Activated naive CD8-positive, alpha-beta T cell treated with anti-CD3 and anti-CD28 coated beads for 36 hours (primary cell): Measurements from ENCODE around the gene GOLGA1. TPM values are rescaled to one million over a fixed set of nuclear protein-coding genes. Genes with fewer than 3 reads are reported as not detected.
"Not testable (repeated sequence)": the region's sequence is repeated elsewhere in the genome, so short reads cannot be mapped to it uniquely, and the experiment has no call there.

Experiments used
- DNase-seq: peaks from one replicate; pipeline ENCODE4 v3.0.0; 2021
- H3K27ac Mint-ChIP-seq: one replicate; pipeline ENCODE4 v1.8.0; 2022; ENCODE audit warnings: mild to moderate bottlenecking, moderate library complexity, mixed read lengths
- H3K27me3 Mint-ChIP-seq: one replicate; pipeline ENCODE4 v1.8.0; 2022; ENCODE audit warnings: mild to moderate bottlenecking, mixed read lengths
- H3K36me3 Mint-ChIP-seq: one replicate; pipeline ENCODE4 v1.8.0; 2021; ENCODE audit warnings: mild to moderate bottlenecking, mixed read lengths
- H3K4me1 Mint-ChIP-seq: one replicate; pipeline ENCODE4 v1.8.0; 2021; ENCODE audit warnings: mixed read lengths
- H3K4me3 Mint-ChIP-seq: one replicate; pipeline ENCODE4 v1.8.0; 2022; ENCODE audit warnings: mild to moderate bottlenecking, moderate library complexity, mixed read lengths
- H3K9me3 Mint-ChIP-seq: one replicate; pipeline ENCODE4 v1.8.0; 2022; ENCODE audit warnings: mixed read lengths
- total RNA-seq, 2 experiments: library from RNA; stranded (reverse); gene quantifications; one replicate each; pipeline ENCODE4 v1.2.3, GENCODE V29; 2021

GOLGA1 gene, protein sequence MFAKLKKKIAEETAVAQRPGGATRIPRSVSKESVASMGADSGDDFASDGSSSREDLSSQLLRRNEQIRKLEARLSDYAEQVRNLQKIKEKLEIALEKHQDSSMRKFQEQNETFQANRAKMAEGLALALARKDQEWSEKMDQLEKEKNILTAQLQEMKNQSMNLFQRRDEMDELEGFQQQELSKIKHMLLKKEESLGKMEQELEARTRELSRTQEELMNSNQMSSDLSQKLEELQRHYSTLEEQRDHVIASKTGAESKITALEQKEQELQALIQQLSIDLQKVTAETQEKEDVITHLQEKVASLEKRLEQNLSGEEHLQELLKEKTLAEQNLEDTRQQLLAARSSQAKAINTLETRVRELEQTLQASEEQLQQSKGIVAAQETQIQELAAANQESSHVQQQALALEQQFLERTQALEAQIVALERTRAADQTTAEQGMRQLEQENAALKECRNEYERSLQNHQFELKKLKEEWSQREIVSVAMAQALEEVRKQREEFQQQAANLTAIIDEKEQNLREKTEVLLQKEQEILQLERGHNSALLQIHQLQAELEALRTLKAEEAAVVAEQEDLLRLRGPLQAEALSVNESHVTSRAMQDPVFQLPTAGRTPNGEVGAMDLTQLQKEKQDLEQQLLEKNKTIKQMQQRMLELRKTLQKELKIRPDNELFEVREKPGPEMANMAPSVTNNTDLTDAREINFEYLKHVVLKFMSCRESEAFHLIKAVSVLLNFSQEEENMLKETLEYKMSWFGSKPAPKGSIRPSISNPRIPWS
- 10 to 100 TPM; 12.0 to 14.3 TPM for total RNA-seq

DNA sequence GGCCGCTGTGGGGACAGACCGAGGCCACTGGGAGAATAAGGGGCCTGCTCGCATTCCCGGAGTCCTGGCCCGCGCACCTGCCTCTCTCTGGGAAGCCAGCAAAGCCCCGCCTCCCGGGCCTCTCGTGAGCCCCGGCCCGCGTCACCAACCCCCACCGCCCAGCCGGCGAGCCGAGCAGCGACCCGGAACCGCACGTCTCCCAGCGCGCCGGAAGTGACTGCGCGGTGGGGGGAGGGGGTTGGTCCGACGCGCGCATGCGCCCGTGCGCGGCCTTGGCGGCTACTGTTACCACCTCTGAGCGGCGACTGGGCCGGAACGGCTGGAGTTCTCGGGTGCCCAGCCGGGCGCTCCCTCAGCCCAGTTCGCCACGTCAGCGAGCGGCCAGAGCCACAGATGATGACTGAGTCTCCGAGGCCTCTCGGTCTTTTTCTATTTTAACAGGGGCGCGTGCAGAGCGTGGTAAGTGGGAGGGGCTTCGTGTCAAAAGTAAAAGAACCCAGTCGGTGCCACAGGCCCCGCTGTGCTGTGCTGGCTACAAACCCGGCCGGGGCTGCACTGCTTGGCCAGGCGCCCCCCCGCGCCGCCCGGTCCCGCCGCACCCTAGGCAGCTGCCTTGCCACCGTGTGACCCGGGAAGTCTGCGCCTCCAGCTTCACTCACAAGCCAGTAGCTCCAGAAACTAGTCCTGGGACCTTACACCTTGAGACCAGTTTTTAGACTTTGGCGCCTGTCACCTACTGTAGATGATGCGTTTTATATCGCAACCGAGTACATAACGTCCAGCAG is at the start of gene GOLGA1:
TSS of gene GOLGA1 (minus strand) at position 190 of the 785 bp plus-strand sequence. CDS start 2,372 bp downstream, outside the sequence.
- H3K36me3 Mint-ChIP-seq: peaks cover 16% of the 10 kb centered on the region
- DNase-seq: peak; percentile 93
- peak within 1 kb of the TSS; percentile 97 for H3K4me3 Mint-ChIP-seq
- peaks cover 1% of the 10 kb centered on the region for H3K9me3 Mint-ChIP-seq
- peaks cover 19% of the 10 kb centered on the region for H3K4me1 Mint-ChIP-seq
- H3K27me3 Mint-ChIP-seq: no peaks in the 10 kb centered on the region
- peak within 1 kb of the TSS; percentile 94 for H3K27ac Mint-ChIP-seq

DNA sequence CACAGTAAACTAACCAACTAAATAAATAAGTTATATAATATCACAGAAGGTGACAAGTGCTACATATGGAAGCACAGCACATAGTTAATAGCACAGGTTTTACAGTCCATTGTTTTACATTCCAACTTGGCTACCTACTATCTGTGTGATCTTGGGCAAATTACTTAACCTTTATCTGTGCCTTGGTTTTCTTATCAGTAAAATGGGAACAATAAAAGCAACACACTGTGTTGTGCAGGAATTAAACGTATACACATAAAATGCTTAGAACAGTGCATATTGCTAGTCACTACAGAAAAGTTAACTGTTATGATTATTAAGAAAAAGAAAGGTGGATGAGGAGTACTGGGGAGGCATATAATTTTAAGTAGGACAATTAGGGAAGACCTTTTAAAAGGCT is 42.8 kb upstream of the GOLGA1 start:
- H3K9me3 Mint-ChIP-seq: no peaks in the 10 kb centered on the region
- no peaks in the 10 kb centered on the region for H3K27me3 Mint-ChIP-seq
- no peaks in the 10 kb centered on the region for H3K4me1 Mint-ChIP-seq
- H3K4me3 Mint-ChIP-seq: no peak overlapping the region
- H3K27ac Mint-ChIP-seq: no peak overlapping the region
- H3K36me3 Mint-ChIP-seq: peaks cover 7% of the 10 kb centered on the region
- DNase-seq: no peak

DNA sequence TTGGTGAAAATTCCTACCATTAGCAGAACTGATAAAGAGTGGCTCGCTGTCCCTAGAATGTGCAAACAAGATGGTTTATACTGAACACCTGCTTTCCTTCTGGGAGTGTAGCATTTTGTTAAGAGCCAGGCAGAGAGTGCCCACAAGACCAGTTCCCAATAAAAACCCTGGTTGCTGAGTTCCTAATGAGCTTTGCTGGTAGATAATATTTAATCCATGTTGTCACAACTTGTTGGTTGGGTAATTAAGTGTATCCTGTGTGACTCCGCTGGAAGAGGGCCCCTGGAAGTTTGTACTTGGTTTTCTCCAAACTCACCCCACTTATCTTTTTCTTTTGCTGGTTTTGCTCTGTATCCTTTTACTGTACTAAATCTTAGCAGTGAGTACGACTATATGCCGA is 39.5 kb upstream of the GOLGA1 start:
- no peak overlapping the region for H3K4me3 Mint-ChIP-seq
- no peaks in the 10 kb centered on the region for H3K9me3 Mint-ChIP-seq
- H3K27ac Mint-ChIP-seq: no peak overlapping the region
- no peaks in the 10 kb centered on the region for H3K27me3 Mint-ChIP-seq
- H3K4me1 Mint-ChIP-seq: no peaks in the 10 kb centered on the region
- peaks cover 7% of the 10 kb centered on the region for H3K36me3 Mint-ChIP-seq
- DNase-seq: no peak

DNA sequence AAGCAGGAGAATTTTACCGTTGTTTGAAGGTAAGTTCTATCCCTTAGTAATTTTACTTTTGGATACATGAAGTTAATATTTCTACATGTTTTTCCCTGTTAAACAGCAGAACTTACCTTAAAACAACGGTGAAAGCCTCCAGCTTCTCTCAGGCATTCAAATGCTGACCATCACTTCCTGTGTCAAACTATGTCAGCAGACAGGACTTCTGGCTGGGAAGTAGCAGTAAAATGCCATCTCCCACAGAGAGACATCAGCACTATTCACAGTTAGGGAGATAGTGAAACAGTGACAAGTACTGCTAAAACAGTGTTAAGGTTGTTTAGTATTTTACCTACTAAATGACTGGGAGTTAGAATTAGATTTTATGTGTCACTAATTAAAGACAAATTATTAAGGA is 34.2 kb upstream of the GOLGA1 start:
- DNase-seq: no peak
- no peak overlapping the region for H3K27ac Mint-ChIP-seq
- no peaks in the 10 kb centered on the region for H3K27me3 Mint-ChIP-seq
- H3K36me3 Mint-ChIP-seq: peaks cover 5% of the 10 kb centered on the region
- H3K4me1 Mint-ChIP-seq: peaks cover 2% of the 10 kb centered on the region
- H3K9me3 Mint-ChIP-seq: no peaks in the 10 kb centered on the region
- no peak overlapping the region for H3K4me3 Mint-ChIP-seq

DNA sequence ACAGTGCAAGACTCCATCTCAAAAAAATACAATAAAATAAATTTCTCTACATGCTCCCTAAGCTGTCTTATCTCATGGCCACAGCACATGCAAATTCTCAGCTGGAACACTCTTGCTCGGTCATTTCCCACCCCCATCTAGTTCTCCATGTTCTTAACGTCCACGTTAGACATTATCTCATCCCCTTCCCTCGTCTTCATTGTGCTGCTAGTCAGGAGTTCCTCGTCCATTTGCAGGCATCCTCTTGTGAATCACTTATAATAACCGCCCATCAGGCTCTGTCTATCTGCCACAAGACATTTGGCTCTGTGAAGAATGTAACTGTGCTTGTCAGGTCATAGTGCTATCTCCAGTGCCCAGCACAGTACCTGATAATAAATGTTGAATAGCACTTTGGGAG is 32.9 kb upstream of the GOLGA1 start:
- H3K36me3 Mint-ChIP-seq: peaks cover 5% of the 10 kb centered on the region
- DNase-seq: no peak
- H3K9me3 Mint-ChIP-seq: no peaks in the 10 kb centered on the region
- H3K4me1 Mint-ChIP-seq: peaks cover 2% of the 10 kb centered on the region
- no peak overlapping the region for H3K27ac Mint-ChIP-seq
- H3K4me3 Mint-ChIP-seq: no peak overlapping the region
- H3K27me3 Mint-ChIP-seq: no peaks in the 10 kb centered on the region

DNA sequence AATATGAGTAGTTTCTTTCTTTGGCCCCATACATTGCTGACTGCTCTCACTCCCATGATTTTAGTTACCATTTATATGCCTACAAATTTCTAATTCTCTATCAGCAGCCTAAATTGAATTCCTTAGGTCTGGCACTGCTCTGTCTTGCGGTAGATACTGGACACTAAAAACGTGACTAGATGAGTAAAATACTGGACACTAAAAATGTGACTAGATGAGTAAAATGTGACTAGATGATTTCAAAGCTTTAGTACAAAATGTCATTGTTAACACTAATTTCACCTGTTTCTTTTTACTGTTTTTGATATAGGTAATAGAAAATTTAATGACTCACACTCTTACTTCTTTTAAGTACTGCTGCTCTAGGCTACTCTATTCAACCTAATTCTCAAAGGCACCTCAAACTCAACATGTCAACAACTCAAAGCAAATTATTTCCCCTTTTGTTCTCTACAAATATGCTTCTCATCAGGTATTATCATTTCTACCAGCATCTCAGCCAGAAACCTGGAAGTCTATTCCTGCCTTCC is 31.4 kb upstream of the GOLGA1 start:
- no peak for DNase-seq
- Mint-ChIP-seq H3K36me3 (peaks cover 7% of the 10 kb centered on the region), H3K4me1 (peaks cover 2% of the 10 kb centered on the region), H3K4me3 (no peak overlapping the region), H3K27ac (no peak overlapping the region), H3K9me3 (no peaks in the 10 kb centered on the region), H3K27me3 (no peaks in the 10 kb centered on the region)

DNA sequence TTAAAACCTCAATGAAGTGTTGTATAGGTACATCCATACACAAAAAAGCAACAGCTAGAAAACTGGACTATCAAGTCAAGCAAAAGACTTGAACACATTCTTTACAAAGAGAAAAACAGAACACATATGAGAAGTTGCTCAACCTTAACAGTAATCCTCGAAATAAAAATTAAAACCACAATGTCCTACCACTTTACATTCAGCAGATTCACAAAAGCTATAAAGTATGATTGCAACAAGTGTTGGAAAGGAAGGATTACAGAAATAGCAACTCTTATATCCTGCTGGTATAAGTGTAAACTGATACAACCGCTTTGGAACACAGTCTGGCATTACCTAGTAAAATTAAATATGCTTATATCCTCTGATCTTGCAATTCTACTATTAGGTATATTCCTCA is 28.5 kb upstream of the GOLGA1 start:
- peaks cover 12% of the 10 kb centered on the region for H3K36me3 Mint-ChIP-seq
- H3K27me3 Mint-ChIP-seq: no peaks in the 10 kb centered on the region
- DNase-seq: no peak
- no peak overlapping the region for H3K4me3 Mint-ChIP-seq
- H3K9me3 Mint-ChIP-seq: no peaks in the 10 kb centered on the region
- no peak overlapping the region for H3K27ac Mint-ChIP-seq
- H3K4me1 Mint-ChIP-seq: peaks cover 24% of the 10 kb centered on the region

DNA sequence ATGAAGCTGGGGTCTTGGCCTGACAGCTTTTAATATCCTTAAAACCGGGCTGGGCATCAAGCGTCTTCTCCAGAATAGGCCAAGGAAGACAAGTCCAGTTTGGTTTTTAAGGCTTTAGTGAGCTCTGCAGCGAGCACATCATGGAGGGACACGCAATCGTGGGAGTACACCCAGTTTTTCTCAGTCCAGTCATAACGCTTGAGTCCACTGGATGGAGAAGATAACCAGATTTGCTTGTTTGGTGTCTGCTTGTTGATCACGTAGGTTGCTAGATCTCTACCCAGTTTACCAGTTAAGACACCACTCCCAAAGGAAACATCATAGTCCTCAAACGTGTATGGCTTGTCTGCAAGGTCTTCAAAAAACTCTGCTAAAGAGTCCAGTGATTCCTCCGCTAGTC is 27.4 kb upstream of the GOLGA1 start:
- DNase-seq: no peak
- H3K4me3 Mint-ChIP-seq: no peak overlapping the region
- peaks cover 12% of the 10 kb centered on the region for H3K36me3 Mint-ChIP-seq
- H3K4me1 Mint-ChIP-seq: peaks cover 32% of the 10 kb centered on the region
- no peaks in the 10 kb centered on the region for H3K27me3 Mint-ChIP-seq
- H3K9me3 Mint-ChIP-seq: no peaks in the 10 kb centered on the region
- no peak overlapping the region for H3K27ac Mint-ChIP-seq

DNA sequence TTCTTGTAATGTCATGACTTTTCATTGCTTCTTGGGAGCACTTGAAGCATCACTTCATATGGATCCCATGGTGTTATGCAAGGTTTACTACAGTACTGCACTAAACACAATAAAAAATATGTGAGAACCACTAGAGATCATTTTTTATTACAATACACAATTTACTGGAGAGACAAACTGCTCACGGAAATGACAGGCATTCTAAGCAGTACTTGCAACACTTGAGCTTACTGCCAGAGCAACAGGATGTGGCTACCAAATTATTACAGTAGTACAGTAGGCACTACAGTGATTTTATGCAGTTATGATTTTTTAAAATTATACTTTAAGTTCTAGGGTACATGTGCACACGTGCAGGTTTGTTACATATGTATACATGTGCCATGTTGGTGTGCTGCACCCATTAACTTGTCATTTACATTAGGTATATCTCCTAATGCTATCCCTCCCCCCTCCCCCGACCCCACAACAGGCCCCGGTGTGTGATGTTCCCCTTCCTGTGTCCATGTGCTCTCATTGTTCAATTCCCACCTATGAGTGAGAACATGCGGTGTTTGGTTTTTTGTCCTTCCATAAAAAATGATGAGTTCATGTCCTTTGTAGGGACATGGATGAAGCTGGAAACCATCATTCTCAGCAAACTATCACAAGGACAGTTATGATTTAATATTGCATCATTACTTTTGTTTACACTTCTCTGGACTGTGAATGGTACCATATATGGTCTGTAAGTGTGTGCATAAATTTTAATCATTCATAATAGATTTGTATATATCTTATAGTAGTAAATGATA is 25.1 kb upstream of the GOLGA1 start:
- peak overlapping the region; percentile 26 for H3K4me3 Mint-ChIP-seq
- H3K27ac Mint-ChIP-seq: peak overlapping the region; percentile 96
- not testable (repeated sequence) for DNase-seq, H3K27me3 Mint-ChIP-seq, H3K9me3 Mint-ChIP-seq
- peaks cover 11% of the 10 kb centered on the region for H3K36me3 Mint-ChIP-seq
- H3K4me1 Mint-ChIP-seq: peaks cover 30% of the 10 kb centered on the region

DNA sequence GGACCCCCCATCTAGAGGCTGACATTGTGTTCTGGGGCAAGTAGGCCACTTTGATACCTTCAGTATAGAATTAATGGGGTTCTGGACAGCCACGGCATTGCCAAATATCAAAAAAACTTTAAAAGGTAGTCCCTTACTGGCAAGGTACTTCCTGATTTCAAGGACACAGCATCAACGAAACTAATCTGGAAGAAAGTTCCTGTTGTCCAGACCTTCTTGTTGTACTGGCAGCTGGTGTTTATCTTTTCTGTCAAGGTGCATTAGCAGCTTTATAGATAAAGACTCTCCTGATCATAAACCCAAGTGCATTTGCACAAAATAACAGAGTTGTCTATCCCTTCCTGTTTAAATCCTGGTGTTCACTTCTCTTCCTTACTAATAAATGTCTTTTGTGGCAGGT is 23.7 kb upstream of the GOLGA1 start:
- DNase-seq: no peak
- no peak overlapping the region for H3K4me3 Mint-ChIP-seq

DNA sequence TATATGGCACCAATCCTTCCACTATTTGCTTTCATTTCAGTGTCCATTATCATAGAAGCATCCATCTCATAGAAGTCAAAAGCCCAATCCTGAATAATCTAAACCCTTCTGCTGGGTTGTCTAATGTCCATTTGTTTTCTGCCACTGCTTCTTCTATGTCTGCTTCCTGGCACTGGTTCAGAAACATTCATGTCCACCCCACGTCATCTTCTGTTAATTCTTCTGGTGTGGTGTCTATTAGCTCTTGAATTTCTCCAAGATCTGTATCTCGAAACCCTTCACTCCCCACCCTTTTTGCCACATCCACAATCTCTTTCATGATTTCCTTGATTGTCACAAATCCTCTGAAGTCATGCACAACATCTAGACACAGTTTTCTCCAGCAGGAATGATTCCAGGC is 23.2 kb upstream of the GOLGA1 start:
- Mint-ChIP-seq H3K36me3 (peaks cover 11% of the 10 kb centered on the region), H3K27ac (peak overlapping the region; percentile 96), H3K4me1 (peaks cover 30% of the 10 kb centered on the region), H3K27me3 (no peaks in the 10 kb centered on the region), H3K4me3 (no peak overlapping the region), H3K9me3 (no peaks in the 10 kb centered on the region)
- DNase-seq: no peak

More for the DNA sequence above, 23.7 kb upstream of the GOLGA1 start:
- peaks cover 11% of the 10 kb centered on the region for H3K36me3 Mint-ChIP-seq
- no peaks in the 10 kb centered on the region for H3K27me3 Mint-ChIP-seq
- peaks cover 30% of the 10 kb centered on the region for H3K4me1 Mint-ChIP-seq
- H3K27ac Mint-ChIP-seq: peak overlapping the region; percentile 96
- H3K9me3 Mint-ChIP-seq: no peaks in the 10 kb centered on the region

DNA sequence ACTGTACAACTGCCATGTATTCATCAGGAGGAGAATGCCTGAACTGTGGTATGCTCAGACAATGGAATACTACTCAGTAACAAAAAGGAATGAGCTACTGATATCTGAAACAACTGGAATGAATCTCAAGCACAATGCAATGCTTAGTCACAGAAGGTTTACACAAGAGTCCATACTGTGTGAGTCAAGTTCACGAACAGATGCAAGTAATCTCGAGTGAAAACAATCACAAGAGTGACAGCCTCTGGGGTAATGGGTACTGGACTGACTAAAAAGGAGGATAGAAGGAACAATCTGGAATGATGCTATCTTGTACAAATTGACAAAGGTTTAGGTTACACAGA is 19.5 kb upstream of the GOLGA1 start:
- Mint-ChIP-seq H3K9me3 (no peaks in the 10 kb centered on the region), H3K27ac (no peak overlapping the region), H3K4me1 (peaks cover 18% of the 10 kb centered on the region), H3K27me3 (no peaks in the 10 kb centered on the region), H3K4me3 (no peak overlapping the region), H3K36me3 (peaks cover 3% of the 10 kb centered on the region)
- DNase-seq: no peak

DNA sequence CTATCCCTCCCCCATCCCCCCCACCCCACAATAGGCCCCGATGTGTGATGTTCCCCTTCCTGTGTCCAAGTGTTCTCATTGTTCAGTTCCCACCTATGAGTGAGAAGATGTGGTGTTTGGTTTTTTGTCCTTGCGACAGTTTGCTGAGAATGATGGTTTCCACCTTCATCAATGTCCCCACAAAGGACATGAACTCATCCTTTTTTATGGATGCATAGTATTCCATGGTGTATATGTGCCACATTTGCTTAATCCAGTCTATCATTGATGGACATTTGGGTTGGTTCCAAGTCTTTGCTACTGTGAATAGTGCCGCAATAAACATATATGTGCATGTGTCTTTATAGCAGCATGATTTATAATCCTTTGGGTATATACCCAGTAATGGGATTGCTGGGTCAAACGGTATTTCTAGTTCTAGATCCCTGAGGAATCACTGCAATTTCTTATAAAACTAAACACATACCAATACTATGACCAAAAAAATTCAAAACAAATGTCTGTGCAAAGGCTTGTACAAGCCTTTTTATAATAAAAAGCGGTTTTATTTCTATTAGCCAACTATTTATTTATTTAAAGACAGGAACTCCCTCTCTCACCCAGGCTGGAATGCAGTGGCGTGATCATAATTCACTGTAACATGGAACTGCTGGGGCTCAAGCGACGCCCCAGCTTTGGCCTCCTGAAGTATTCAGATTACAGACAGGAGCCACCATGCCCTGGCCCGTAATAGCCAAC is 19.0 kb upstream of the GOLGA1 start:
- peaks cover 12% of the 10 kb centered on the region for H3K4me1 Mint-ChIP-seq
- H3K4me3 Mint-ChIP-seq, DNase-seq, H3K27ac Mint-ChIP-seq, H3K9me3 Mint-ChIP-seq, H3K27me3 Mint-ChIP-seq, H3K36me3 Mint-ChIP-seq: not testable (repeated sequence)

DNA sequence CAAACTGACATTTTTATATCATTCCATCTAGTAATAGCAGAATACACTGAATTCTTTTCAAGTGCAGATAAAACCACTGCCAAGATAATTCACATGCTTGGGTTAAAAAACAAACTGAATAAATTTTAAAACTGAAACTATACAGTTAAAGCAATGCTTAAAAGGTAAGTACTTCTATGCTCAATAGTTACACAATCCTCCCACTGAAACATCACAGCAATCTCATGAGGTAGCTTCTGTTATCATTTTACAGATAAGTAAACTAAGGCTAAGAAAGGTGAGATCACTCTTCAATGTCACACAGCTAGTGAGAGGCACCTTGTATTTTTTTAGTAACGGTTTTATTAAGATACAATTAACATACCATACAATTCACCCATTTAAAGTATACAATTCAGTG is 13.4 kb upstream of the GOLGA1 start:
- no peak for DNase-seq
- Mint-ChIP-seq H3K27me3 (no peaks in the 10 kb centered on the region), H3K4me1 (peaks cover 4% of the 10 kb centered on the region), H3K27ac (no peak overlapping the region), H3K9me3 (no peaks in the 10 kb centered on the region), H3K36me3 (no peaks in the 10 kb centered on the region), H3K4me3 (no peak overlapping the region)
